ENCODE measurements around the gene ADGRV1.

ADGRV1 gene

GRCh38 chr5:91076138-91076537 lies 517.5 kb downstream of the ADGRV1 start:
- Histone ChIP-seq H3K27me3 (ENCODE audit: low read length) (no peaks in the 10 kb centered on the region), H3K9me3 (ENCODE audit: insufficient read depth, low read length) (no peaks in the 10 kb centered on the region)
- no peak for TF ChIP-seq CTCF (IDR thresholded peaks at IDR 0.05; ENCODE audit: insufficient read depth, low read length, poor library complexity, severe bottlenecking)
- TF ChIP-seq EZH2phosphoT487 (conservative IDR thresholded peaks at IDR 0.05; ENCODE audit: low read length) = no peak

GRCh38 chr5:91077623-91078022 lies 519.0 kb downstream of the ADGRV1 start:
- TF ChIP-seq CTCF (IDR thresholded peaks at IDR 0.05; ENCODE audit: insufficient read depth, low read length, poor library complexity, severe bottlenecking) = no peak
- no peak for TF ChIP-seq EZH2phosphoT487 (conservative IDR thresholded peaks at IDR 0.05; ENCODE audit: low read length)
- Histone ChIP-seq H3K9me2 (replicated peaks; ENCODE audit: insufficient read depth, low read length) (no peaks in the 10 kb centered on the region), H3F3A (ENCODE audit: insufficient read depth) (no peaks in the 10 kb centered on the region), H4K20me1 (ENCODE audit: low read depth, low read length) (no peaks in the 10 kb centered on the region), H2AFZ (ENCODE audit: low read depth, low read length, severe bottlenecking) (no peak overlapping the region), H3K27ac (ENCODE audit: low read depth, low read length) (no peak overlapping the region), H3K79me2 (ENCODE audit: insufficient read depth, low read length) (no peaks in the 10 kb centered on the region), H3K4me3 (ENCODE audit: insufficient read depth, low read length, poor library complexity, severe bottlenecking) (no peak overlapping the region), H3K4me2 (ENCODE audit: low read depth, low read length, poor library complexity, severe bottlenecking) (no peak overlapping the region), H3K36me3 (ENCODE audit: low read length) (no peaks in the 10 kb centered on the region), H3K9me3 (ENCODE audit: insufficient read depth, low read length) (no peaks in the 10 kb centered on the region), H3K27me3 (ENCODE audit: low read length) (no peaks in the 10 kb centered on the region), H3K9ac (ENCODE audit: low read length) (no peak overlapping the region)

More at GRCh38 chr5:91076138-91076537, 517.5 kb downstream of the ADGRV1 start:
- H3K79me2 ChIP-seq (ENCODE audit: insufficient read depth, low read length) = no peaks in the 10 kb centered on the region
- no peak overlapping the region for H3K27ac ChIP-seq (ENCODE audit: low read depth, low read length)
- no peak overlapping the region for H3K9ac ChIP-seq (ENCODE audit: low read length)
- H3K4me3 ChIP-seq (ENCODE audit: insufficient read depth, low read length, poor library complexity, severe bottlenecking) = no peak overlapping the region
- no peaks in the 10 kb centered on the region for H3K36me3 ChIP-seq (ENCODE audit: low read length)
- no peaks in the 10 kb centered on the region for H3K9me2 ChIP-seq (replicated peaks; ENCODE audit: insufficient read depth, low read length)
- H4K20me1 ChIP-seq (ENCODE audit: low read depth, low read length) = no peaks in the 10 kb centered on the region
- H2AFZ ChIP-seq (ENCODE audit: low read depth, low read length, severe bottlenecking) = no peak overlapping the region
- no peak overlapping the region for H3K4me2 ChIP-seq (ENCODE audit: low read depth, low read length, poor library complexity, severe bottlenecking)
- no peaks in the 10 kb centered on the region for H3F3A ChIP-seq (ENCODE audit: insufficient read depth)

GRCh38 chr5:91079037-91079436 lies 520.4 kb downstream of the ADGRV1 start:
- Histone ChIP-seq H2AFZ (ENCODE audit: low read depth, low read length, severe bottlenecking) (no peak overlapping the region), H4K20me1 (ENCODE audit: low read depth, low read length) (no peaks in the 10 kb centered on the region), H3K4me3 (ENCODE audit: insufficient read depth, low read length, poor library complexity, severe bottlenecking) (no peak overlapping the region), H3K36me3 (ENCODE audit: low read length) (no peaks in the 10 kb centered on the region), H3K9me2 (replicated peaks; ENCODE audit: insufficient read depth, low read length) (no peaks in the 10 kb centered on the region), H3K79me2 (ENCODE audit: insufficient read depth, low read length) (no peaks in the 10 kb centered on the region), H3K27ac (ENCODE audit: low read depth, low read length) (no peak overlapping the region), H3F3A (ENCODE audit: insufficient read depth) (no peaks in the 10 kb centered on the region), H3K9me3 (ENCODE audit: insufficient read depth, low read length) (no peaks in the 10 kb centered on the region), H3K4me2 (ENCODE audit: low read depth, low read length, poor library complexity, severe bottlenecking) (no peak overlapping the region), H3K9ac (ENCODE audit: low read length) (no peak overlapping the region), H3K27me3 (ENCODE audit: low read length) (no peaks in the 10 kb centered on the region)
- TF ChIP-seq CTCF (IDR thresholded peaks at IDR 0.05; ENCODE audit: insufficient read depth, low read length, poor library complexity, severe bottlenecking) (no peak), EZH2phosphoT487 (conservative IDR thresholded peaks at IDR 0.05; ENCODE audit: low read length) (no peak)

Measured in SU-DHL-6 (cell line).